Nephron progenitor cell (in vitro differentiated cells): ENCODE measurements around the gene ANKRD44.

ENCODE experiments used
- DNase-seq: peaks from one replicate; pipeline ENCODE4 v3.0.0; 2021
- H3K27ac Mint-ChIP-seq: 2 replicates; pipeline ENCODE4 v1.8.0; 2021; ENCODE audit warnings: mild to moderate bottlenecking, moderate library complexity, mixed read lengths
- H3K27me3 Mint-ChIP-seq: 2 replicates; pipeline ENCODE4 v1.8.0; 2021; ENCODE audit warnings: mild to moderate bottlenecking, low read depth, mixed read lengths; ENCODE audit not compliant: poor library complexity
- H3K36me3 Mint-ChIP-seq: 2 replicates; pipeline ENCODE4 v1.8.0; 2021; ENCODE audit warnings: low read depth, mixed read lengths
- H3K4me1 Mint-ChIP-seq: 2 replicates; pipeline ENCODE4 v1.8.0; 2021; ENCODE audit warnings: mixed read lengths
- H3K4me3 Mint-ChIP-seq: 2 replicates; pipeline ENCODE4 v1.8.0; 2021; ENCODE audit warnings: mild to moderate bottlenecking, moderate library complexity, mixed read lengths
- H3K9me3 Mint-ChIP-seq: 2 replicates; pipeline ENCODE4 v1.8.0; 2021; ENCODE audit warnings: mild to moderate bottlenecking, moderate library complexity, mixed read lengths
- CTCF ChIP-seq: fragments of 200-600 bp; sonication (generic); IDR thresholded peaks from 2 replicates; pipeline ENCODE4 v1.5.0; 2021; ENCODE audit warnings: antibody characterized with exemption

The ANKRD44 gene

GRCh38 chr2:197268786-197269584 lies 41.6 kb downstream of the ANKRD44 start:
- no peak for TF ChIP-seq CTCF
- no peak for DNase-seq
- Mint-ChIP-seq H3K4me1 (peaks cover 28% of the 10 kb centered on the region), H3K9me3 (no peaks in the 10 kb centered on the region), H3K36me3 (no peaks in the 10 kb centered on the region), H3K4me3 (no peak overlapping the region), H3K27me3 (peaks cover 6% of the 10 kb centered on the region), H3K27ac (peak overlapping the region; percentile 32)

GRCh38 chr2:197266477-197266876 lies 44.1 kb downstream of the ANKRD44 start:
- no peaks in the 10 kb centered on the region for H3K36me3 Mint-ChIP-seq
- H3K27ac Mint-ChIP-seq = no peak overlapping the region
- H3K27me3 Mint-ChIP-seq = no peaks in the 10 kb centered on the region
- no peak overlapping the region for H3K4me3 Mint-ChIP-seq
- no peak for TF ChIP-seq CTCF
- peaks cover 26% of the 10 kb centered on the region for H3K4me1 Mint-ChIP-seq
- DNase-seq = no peak
- H3K9me3 Mint-ChIP-seq = no peaks in the 10 kb centered on the region

- H3K9me3 Mint-ChIP-seq = no peaks in the 10 kb centered on the region
- peaks cover 25% of the 10 kb centered on the region for H3K4me1 Mint-ChIP-seq
- H3K4me3 Mint-ChIP-seq = no peak overlapping the region
- H3K27ac Mint-ChIP-seq = no peak overlapping the region
- no peaks in the 10 kb centered on the region for H3K27me3 Mint-ChIP-seq
- no peak for DNase-seq
- no peak for TF ChIP-seq CTCF
- H3K36me3 Mint-ChIP-seq = no peaks in the 10 kb centered on the region
These were observed 44.7 kb downstream of the ANKRD44 start for GRCh38 chr2:197265924-197266323.

- DNase-seq = no peak
- no peaks in the 10 kb centered on the region for H3K9me3 Mint-ChIP-seq
- TF ChIP-seq CTCF = no peak
- no peaks in the 10 kb centered on the region for H3K27me3 Mint-ChIP-seq
- peaks cover 16% of the 10 kb centered on the region for H3K4me1 Mint-ChIP-seq
- H3K4me3 Mint-ChIP-seq = no peak overlapping the region
- H3K27ac Mint-ChIP-seq = no peak overlapping the region
- H3K36me3 Mint-ChIP-seq = no peaks in the 10 kb centered on the region
These were observed 45.5 kb downstream of the ANKRD44 start for GRCh38 chr2:197265036-197265435.

- Mint-ChIP-seq H3K27me3 (no peaks in the 10 kb centered on the region), H3K9me3 (no peaks in the 10 kb centered on the region), H3K4me3 (no peak overlapping the region), H3K4me1 (peaks cover 11% of the 10 kb centered on the region), H3K27ac (no peak overlapping the region), H3K36me3 (no peaks in the 10 kb centered on the region)
- no peak for DNase-seq
- no peak for TF ChIP-seq CTCF
These were observed 46.2 kb downstream of the ANKRD44 start for GRCh38 chr2:197264332-197264731.

- H3K4me1 Mint-ChIP-seq = peaks cover 16% of the 10 kb centered on the region
These were observed 47.5 kb downstream of the ANKRD44 start for GRCh38 chr2:197263077-197263476.

More at GRCh38 chr2:197263077-197263476, 47.5 kb downstream of the ANKRD44 start:
- DNase-seq = no peak
- Mint-ChIP-seq H3K4me3 (no peak overlapping the region), H3K27ac (no peak overlapping the region), H3K27me3 (no peaks in the 10 kb centered on the region), H3K36me3 (no peaks in the 10 kb centered on the region), H3K9me3 (no peaks in the 10 kb centered on the region)
- no peak for TF ChIP-seq CTCF
